CD4-positive, alpha-beta T cell treated with Interleukin-10 for 1 hour (primary cell): ENCODE results near the gene OR2S2.

Source experiments
- DNase-seq: peaks from one replicate; pipeline ENCODE4 v3.0.0-alpha.2; 2020

Gene OR2S2

DNA sequence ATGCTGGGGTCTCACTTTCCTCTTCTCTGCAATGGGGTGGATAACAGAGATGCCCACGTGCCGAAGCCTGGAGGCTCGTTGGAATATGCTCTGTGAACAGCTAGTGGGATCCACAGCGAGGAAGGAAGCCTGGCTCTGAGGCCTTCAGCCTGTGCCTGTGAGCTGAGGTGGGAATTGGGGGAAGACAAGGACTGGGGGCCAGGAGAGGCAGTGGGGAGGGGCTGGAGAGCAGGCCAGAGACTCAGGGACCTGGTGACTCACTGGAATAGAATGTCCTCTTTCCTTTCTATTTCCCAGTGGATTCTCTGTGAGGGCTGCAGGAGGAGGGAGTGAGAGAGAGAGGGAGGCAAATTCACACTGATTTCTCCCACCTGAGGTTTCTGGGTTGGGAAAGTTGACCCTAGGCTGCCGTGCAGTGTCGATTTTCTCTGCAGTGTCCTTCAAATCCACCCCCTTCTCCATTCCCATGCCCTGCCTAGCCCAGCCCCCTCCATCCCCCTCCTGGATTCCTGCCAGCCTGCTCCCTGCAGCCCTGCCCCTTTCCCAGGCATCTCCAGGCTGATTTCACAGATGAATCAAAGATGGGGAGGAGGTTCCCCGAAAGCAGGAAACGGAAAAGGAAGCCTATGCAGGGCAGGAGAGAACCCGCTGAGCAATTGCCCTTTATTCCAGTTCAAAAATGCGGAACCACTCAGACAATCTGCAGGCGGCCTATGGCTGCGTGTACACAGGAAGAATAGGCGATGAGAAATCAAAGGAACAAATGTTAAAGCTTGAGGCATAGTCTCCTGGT lies 50.0 kb downstream of the OR2S2 start:
- peak; percentile 14 for DNase-seq
